ENCODE data around the gene NTN1. TPM values are rescaled to one million over a fixed set of nuclear protein-coding genes. Genes with fewer than 3 reads are reported as not detected.

The NTN1 gene
- total RNA-seq, 1 experiment from 2014 or later: 4.2 TPM

GRCh38 chr17:9054126-9054975, 33.0 kb downstream of the NTN1 start:
- DNase-seq (ENCODE audit: low read depth, low spot score): no peak
- no peak overlapping the region for H3K9ac ChIP-seq (ENCODE audit: low read length)
- H3K79me2 ChIP-seq (ENCODE audit: insufficient read depth, low read length): no peaks in the 10 kb centered on the region
- ChIA-PET CTCF (no interaction called here), POLR2A (no interaction called here), RAD21 (ENCODE audit: low non-redundant PET in 1 of 2, low total read pairs in 2 of 2, uncharacterized antibody in 2 of 2, unreplicated experiment in 2 of 2) (no interaction called here)
- BruUV-seq (replicated peaks): no TSS peak
- TF ChIP-seq EZH2phosphoT487 (IDR thresholded peaks at IDR 0.05; ENCODE audit: borderline replicate concordance): no peak
- no peak for TF ChIP-seq ZNF274 (IDR thresholded peaks at IDR 0.05; ENCODE audit: low read depth, low read length)
- TF ChIP-seq POLR2AphosphoS5 (IDR thresholded peaks at IDR 0.05; ENCODE audit: low read depth, low read length): no peak
- TF ChIP-seq ELF1 (IDR thresholded peaks at IDR 0.05; ENCODE audit: borderline replicate concordance, low read depth): no peak
- no peak for TF ChIP-seq EGR1 (IDR thresholded peaks at IDR 0.05; ENCODE audit: low read depth)
- TF ChIP-seq JUND (IDR thresholded peaks at IDR 0.05): no peak
- no peak for TF ChIP-seq MAX (IDR thresholded peaks at IDR 0.05)
- TF ChIP-seq TCF7L2 (IDR thresholded peaks at IDR 0.05; ENCODE audit: borderline replicate concordance, extremely low read depth, insufficient read depth, insufficient read length): no peak
- TF ChIP-seq, protein P1, sequence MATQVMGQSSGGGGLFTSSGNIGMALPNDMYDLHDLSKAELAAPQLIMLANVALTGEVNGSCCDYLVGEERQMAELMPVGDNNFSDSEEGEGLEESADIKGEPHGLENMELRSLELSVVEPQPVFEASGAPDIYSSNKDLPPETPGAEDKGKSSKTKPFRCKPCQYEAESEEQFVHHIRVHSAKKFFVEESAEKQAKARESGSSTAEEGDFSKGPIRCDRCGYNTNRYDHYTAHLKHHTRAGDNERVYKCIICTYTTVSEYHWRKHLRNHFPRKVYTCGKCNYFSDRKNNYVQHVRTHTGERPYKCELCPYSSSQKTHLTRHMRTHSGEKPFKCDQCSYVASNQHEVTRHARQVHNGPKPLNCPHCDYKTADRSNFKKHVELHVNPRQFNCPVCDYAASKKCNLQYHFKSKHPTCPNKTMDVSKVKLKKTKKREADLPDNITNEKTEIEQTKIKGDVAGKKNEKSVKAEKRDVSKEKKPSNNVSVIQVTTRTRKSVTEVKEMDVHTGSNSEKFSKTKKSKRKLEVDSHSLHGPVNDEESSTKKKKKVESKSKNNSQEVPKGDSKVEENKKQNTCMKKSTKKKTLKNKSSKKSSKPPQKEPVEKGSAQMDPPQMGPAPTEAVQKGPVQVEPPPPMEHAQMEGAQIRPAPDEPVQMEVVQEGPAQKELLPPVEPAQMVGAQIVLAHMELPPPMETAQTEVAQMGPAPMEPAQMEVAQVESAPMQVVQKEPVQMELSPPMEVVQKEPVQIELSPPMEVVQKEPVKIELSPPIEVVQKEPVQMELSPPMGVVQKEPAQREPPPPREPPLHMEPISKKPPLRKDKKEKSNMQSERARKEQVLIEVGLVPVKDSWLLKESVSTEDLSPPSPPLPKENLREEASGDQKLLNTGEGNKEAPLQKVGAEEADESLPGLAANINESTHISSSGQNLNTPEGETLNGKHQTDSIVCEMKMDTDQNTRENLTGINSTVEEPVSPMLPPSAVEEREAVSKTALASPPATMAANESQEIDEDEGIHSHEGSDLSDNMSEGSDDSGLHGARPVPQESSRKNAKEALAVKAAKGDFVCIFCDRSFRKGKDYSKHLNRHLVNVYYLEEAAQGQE (IDR thresholded peaks at IDR 0.05; ENCODE audit: low read depth): no peak
- TF ChIP-seq, protein P2, sequence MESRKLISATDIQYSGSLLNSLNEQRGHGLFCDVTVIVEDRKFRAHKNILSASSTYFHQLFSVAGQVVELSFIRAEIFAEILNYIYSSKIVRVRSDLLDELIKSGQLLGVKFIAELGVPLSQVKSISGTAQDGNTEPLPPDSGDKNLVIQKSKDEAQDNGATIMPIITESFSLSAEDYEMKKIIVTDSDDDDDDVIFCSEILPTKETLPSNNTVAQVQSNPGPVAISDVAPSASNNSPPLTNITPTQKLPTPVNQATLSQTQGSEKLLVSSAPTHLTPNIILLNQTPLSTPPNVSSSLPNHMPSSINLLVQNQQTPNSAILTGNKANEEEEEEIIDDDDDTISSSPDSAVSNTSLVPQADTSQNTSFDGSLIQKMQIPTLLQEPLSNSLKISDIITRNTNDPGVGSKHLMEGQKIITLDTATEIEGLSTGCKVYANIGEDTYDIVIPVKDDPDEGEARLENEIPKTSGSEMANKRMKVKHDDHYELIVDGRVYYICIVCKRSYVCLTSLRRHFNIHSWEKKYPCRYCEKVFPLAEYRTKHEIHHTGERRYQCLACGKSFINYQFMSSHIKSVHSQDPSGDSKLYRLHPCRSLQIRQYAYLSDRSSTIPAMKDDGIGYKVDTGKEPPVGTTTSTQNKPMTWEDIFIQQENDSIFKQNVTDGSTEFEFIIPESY (IDR thresholded peaks at IDR 0.05; ENCODE audit: extremely low read depth, insufficient replicate concordance, low read length): no peak
- no peak for TF ChIP-seq RAD21 (IDR thresholded peaks at IDR 0.05; ENCODE audit: low read depth)
- no peak for TF ChIP-seq CBX3 (IDR thresholded peaks at IDR 0.05; ENCODE audit: low read depth)
- TF ChIP-seq SRF (IDR thresholded peaks at IDR 0.05; ENCODE audit: low read depth): no peak
- no peak for TF ChIP-seq CEBPB (IDR thresholded peaks at IDR 0.05; ENCODE audit: low read depth)
- no peak for TF ChIP-seq EZH2 (IDR thresholded peaks at IDR 0.05)
- no peak for TF ChIP-seq YY1 (IDR thresholded peaks at IDR 0.05; ENCODE audit: extremely low read depth, insufficient replicate concordance, low read depth, low read length)
- TF ChIP-seq CTCF (IDR thresholded peaks at IDR 0.05 in 2 of 3, conservative IDR thresholded peaks at IDR 0.05 in 1 of 3; ENCODE audit: borderline replicate concordance in 1 of 3, insufficient read depth in 1 of 3, low read depth in 2 of 3, low read length in 2 of 3): no peak
- no peak for TF ChIP-seq ZFX (IDR thresholded peaks at IDR 0.05)
- H3K4me3 ChIP-seq (replicated peaks in 1 of 2; ENCODE audit: low read depth in 1 of 2, low read length in 2 of 2): no peak overlapping the region
- no peak overlapping the region for H3K4me2 ChIP-seq (ENCODE audit: low read length)
- H3K9me2 ChIP-seq (ENCODE audit: insufficient read depth): no peaks in the 10 kb centered on the region
- H3K27ac ChIP-seq (ENCODE audit: low read depth, low read length): no peak overlapping the region
- no peak for ATAC-seq
- peaks cover 22 to 26% of the 10 kb centered on the region in 2 experiments for H3K4me1 ChIP-seq (ENCODE audit: control insufficient read depth in 1 of 2, insufficient read depth in 2 of 2, low read length in 2 of 2)
- H2AFZ ChIP-seq (ENCODE audit: low read depth, low read length, poor library complexity, severe bottlenecking): no peak overlapping the region
- intact Hi-C loops (cut with micrococcal nuclease): no loop called here
- H3K9me3 ChIP-seq (ENCODE audit: control insufficient read depth in 1 of 2, insufficient read depth in 1 of 2, low read depth in 1 of 2, low read length in 2 of 2): no peaks in the 10 kb centered on the region
- H3K36me3 ChIP-seq (ENCODE audit: control insufficient read depth in 1 of 2, insufficient read depth in 2 of 2, low read length in 2 of 2): no peaks in the 10 kb centered on the region
- no peaks in the 10 kb centered on the region for H3K27me3 ChIP-seq (ENCODE audit: insufficient read depth, low read length)
- no peaks in the 10 kb centered on the region for H4K20me1 ChIP-seq (ENCODE audit: insufficient read depth)

Data from HCT116 (cell line).